ENCODE data around the gene ZNF525. TPM values are rescaled to one million over a fixed set of nuclear protein-coding genes. Genes with fewer than 3 reads are reported as not detected.
"Not testable (repeated sequence)": the region's sequence is repeated elsewhere in the genome, so short reads cannot be mapped to it uniquely, and the experiment has no call there.

The ZNF525 gene
- total RNA-seq, 1 donor from 2014 or later = 6.4 TPM

- TF ChIP-seq POLR2AphosphoS5 (IDR thresholded peaks at IDR 0.05; ENCODE audit: insufficient read depth in 1 of 2, low read depth in 1 of 2) (no peak), POLR2A (IDR thresholded peaks at IDR 0.05) (no peak), CTCF (IDR thresholded peaks at IDR 0.05) (no peak)
Observed at GRCh38 chr19:53422551-53422950, 57.0 kb downstream of the ZNF525 start.

DNA sequence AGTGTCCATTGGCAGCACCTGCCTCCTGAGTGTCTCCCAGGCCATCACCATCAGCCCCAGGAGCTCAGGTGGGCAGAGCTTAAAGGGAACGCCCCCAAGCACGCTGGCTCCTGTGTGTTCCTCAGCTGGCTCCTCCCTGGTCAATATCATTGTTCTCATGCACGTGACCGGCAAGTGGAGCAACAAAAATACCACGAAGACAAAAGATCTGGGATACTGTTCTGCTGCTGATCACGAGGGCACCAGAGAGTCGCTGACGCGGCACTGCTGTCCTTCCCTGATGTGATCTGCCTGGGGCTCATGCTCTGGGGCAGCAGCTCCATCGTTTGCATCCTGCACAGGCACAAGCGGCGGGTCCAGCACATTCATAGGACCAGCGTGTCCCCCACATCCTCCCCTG lies 57.6 kb downstream of the ZNF525 start:
- not testable (repeated sequence) for H3K27me3 ChIP-seq; H3K36me3 ChIP-seq; H3K27ac ChIP-seq; H3K4me1 ChIP-seq; H3K4me3 ChIP-seq; DNase-seq (ENCODE audit: extremely low spot score in 2 of 2); H3K9me3 ChIP-seq
- intact Hi-C loops (cut with DNase I) = loop anchor here (10.0 kb wide), 1 partner anchor 82 kb away; no protein-coding TSS in a partner anchor

More at GRCh38 chr19:53422551-53422950, 57.0 kb downstream of the ZNF525 start:
- no peak for DNase-seq (ENCODE audit: extremely low spot score in 2 of 2)
- H3K4me1 ChIP-seq = no peaks in the 10 kb centered on the region
- H3K27ac ChIP-seq = no peak overlapping the region
- no peaks in the 10 kb centered on the region for H3K36me3 ChIP-seq
- no peaks in the 10 kb centered on the region for H3K9me3 ChIP-seq
- no peaks in the 10 kb centered on the region for H3K27me3 ChIP-seq
- intact Hi-C loops (cut with DNase I) = loop anchor here (10.0 kb wide), 1 partner anchor 82 kb away; no protein-coding TSS in a partner anchor
- no peak overlapping the region for H3K4me3 ChIP-seq

DNA sequence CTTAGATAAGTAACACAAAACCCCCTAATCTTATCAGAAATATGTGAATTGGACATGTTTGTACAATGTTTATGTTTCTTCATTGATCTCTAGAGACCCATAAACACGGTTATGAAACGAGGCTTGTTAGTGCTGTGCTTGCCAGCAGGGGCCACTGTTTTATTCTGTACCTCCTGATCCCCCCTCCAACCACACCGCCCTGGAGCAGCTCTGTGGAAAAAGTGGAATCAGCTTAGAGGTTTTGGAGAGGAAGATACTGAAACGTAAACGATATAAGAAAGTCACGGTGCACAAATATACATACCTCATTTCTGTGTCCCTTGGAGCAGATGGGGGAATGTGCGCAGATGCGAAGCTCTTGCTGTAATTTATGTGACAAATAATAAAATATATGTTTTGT lies 58.2 kb downstream of the ZNF525 start:
- DNase-seq (ENCODE audit: extremely low spot score in 2 of 2); H3K36me3 ChIP-seq; H3K9me3 ChIP-seq; H3K4me3 ChIP-seq; H3K4me1 ChIP-seq; H3K27me3 ChIP-seq: not testable (repeated sequence)
- H3K27ac ChIP-seq = peak overlapping the region; percentile 42
- intact Hi-C loops (cut with DNase I) = loop anchor here (10.0 kb wide), 1 partner anchor 81 kb away; no protein-coding TSS in a partner anchor

GRCh38 chr19:53424968-53425597 lies 59.6 kb downstream of the ZNF525 start:
- peak in 1 of 2 donors; percentile 89 for DNase-seq (ENCODE audit: extremely low spot score in 2 of 2)
- Histone ChIP-seq H3K36me3 (no peaks in the 10 kb centered on the region), H3K4me3 (no peak overlapping the region), H3K9me3 (no peaks in the 10 kb centered on the region), H3K4me1 (no peaks in the 10 kb centered on the region), H3K27me3 (no peaks in the 10 kb centered on the region), H3K27ac (peak overlapping the region; percentile 42)
- TF ChIP-seq POLR2AphosphoS5 (IDR thresholded peaks at IDR 0.05; ENCODE audit: insufficient read depth in 1 of 2, low read depth in 1 of 2) (peak; percentile 5 to 54), POLR2A (IDR thresholded peaks at IDR 0.05) (no peak), CTCF (IDR thresholded peaks at IDR 0.05) (peak; percentile 61 to 82 (median 65))
- intact Hi-C loops (cut with DNase I) = loop anchor here (10.0 kb wide), 1 partner anchor 80 kb away; no protein-coding TSS in a partner anchor

GRCh38 chr19:53431399-53432087 lies 66.0 kb downstream of the ZNF525 start, which contains the start of gene ZNF761:
ZNF761 (plus strand) TSS chr19:53431984; CDS start chr19:53447269, 15,285 bp downstream.
- intact Hi-C loops (cut with DNase I) = no loop called here
- Histone ChIP-seq H3K9me3 (no peaks in the 10 kb centered on the region), H3K27me3 (no peaks in the 10 kb centered on the region), H3K36me3 (peaks cover 0 to 13% of the 10 kb centered on the region in 2 donors), H3K4me1 (peaks cover 5% of the 10 kb centered on the region), H3K4me3 (peak within 1 kb of the TSS; percentile 62), H3K27ac (peak within 1 kb of the TSS; percentile 86)
- TF ChIP-seq POLR2A (IDR thresholded peaks at IDR 0.05) (peak in 1 of 2 donors; percentile 78), POLR2AphosphoS5 (IDR thresholded peaks at IDR 0.05; ENCODE audit: insufficient read depth in 1 of 2, low read depth in 1 of 2) (peak; percentile 83 to 92), CTCF (IDR thresholded peaks at IDR 0.05) (peak in 2 of 3 experiments; percentile 6 to 28)
- peak; percentile 95 to 98 for DNase-seq (ENCODE audit: extremely low spot score in 2 of 2)
